Neuronal stem cell (in vitro differentiated cells): ENCODE data around the gene ARHGAP32.

Experiments
- DNase-seq: peaks from one replicate; pipeline ENCODE4 v3.0.0-alpha.2; 2013; ENCODE audit warnings: low spot score
- H2AFZ ChIP-seq: one replicate; pipeline ENCODE4 v1.6.1; 2013; ENCODE audit warnings: mild to moderate bottlenecking, low read length, inconsistent platforms
- H2AK5ac ChIP-seq: 2 replicates; pipeline ENCODE4 v1.6.1; 2013; ENCODE audit warnings: low read depth, mild to moderate bottlenecking, inconsistent platforms, low read length, moderate library complexity, mixed read lengths
- H2BK120ac ChIP-seq: 2 replicates; pipeline ENCODE4 v1.6.1; 2013; ENCODE audit warnings: low read depth, mild to moderate bottlenecking, inconsistent platforms, low read length, moderate library complexity, mixed read lengths
- H2BK12ac ChIP-seq: one replicate; pipeline ENCODE4 v1.6.1; 2013; ENCODE audit warnings: low read length, inconsistent platforms
- H2BK15ac ChIP-seq: 2 replicates; pipeline ENCODE4 v1.6.1; 2013; ENCODE audit warnings: mild to moderate bottlenecking, low read length, inconsistent platforms, mixed read lengths
- H2BK5ac ChIP-seq: one replicate; pipeline ENCODE4 v1.6.1; 2013; ENCODE audit warnings: inconsistent platforms, mild to moderate bottlenecking, low read length, moderate library complexity
- H3K14ac ChIP-seq: one replicate; pipeline ENCODE4 v1.6.1; 2013; ENCODE audit warnings: low read length, inconsistent platforms
- H3K18ac ChIP-seq: 2 replicates; pipeline ENCODE4 v1.6.1; 2013; ENCODE audit warnings: low read length, inconsistent platforms
- H3K23ac ChIP-seq: 2 replicates; pipeline ENCODE4 v1.6.1; 2013; ENCODE audit warnings: low read depth, mild to moderate bottlenecking, mixed read lengths, low read length, inconsistent platforms; ENCODE audit not compliant: poor library complexity
- H3K27ac ChIP-seq: replicated peaks from 3 replicates; pipeline ENCODE4 v1.5.1; 2013; ENCODE audit warnings: low read length, inconsistent platforms
- H3K27me3 ChIP-seq, 3 experiments: 2 replicates each; pipeline ENCODE4 v1.6.1; 2013; ENCODE audit warnings: low read length in 3 of 3, mild to moderate bottlenecking in 2 of 3, inconsistent platforms in 1 of 3, low read depth in 1 of 3, mixed read lengths in 1 of 3, moderate library complexity in 1 of 3; ENCODE audit not compliant: control insufficient read depth in 3 of 3, insufficient read depth in 3 of 3
- H3K36me3 ChIP-seq, 2 donors: replicated peaks in 1 of 2; 2 replicates each; pipeline ENCODE4 v1.6.1; 2013; ENCODE audit warnings: low read length in 2 of 2; ENCODE audit not compliant: control insufficient read depth in 2 of 2, insufficient read depth in 2 of 2
- H3K4ac ChIP-seq: 2 replicates; pipeline ENCODE4 v1.6.1; 2013; ENCODE audit warnings: inconsistent platforms, mild to moderate bottlenecking, low read length, moderate library complexity
- H3K4me1 ChIP-seq, 2 donors: 1 replicate in 1 of 2; 2 replicates in 1 of 2; pipeline ENCODE4 v1.6.1; 2013; ENCODE audit warnings: low read length in 2 of 2, low read depth in 1 of 2; ENCODE audit not compliant: control insufficient read depth in 2 of 2, insufficient read depth in 1 of 2
- H3K4me2 ChIP-seq: one replicate; pipeline ENCODE4 v1.6.1; 2013; ENCODE audit warnings: mild to moderate bottlenecking, low read length, inconsistent platforms; ENCODE audit not compliant: insufficient read depth, poor library complexity, severe bottlenecking
- H3K4me3 ChIP-seq, 2 donors: 2 replicates each; pipeline ENCODE4 v1.5.1; 2013; ENCODE audit warnings: low read length in 2 of 2, mild to moderate bottlenecking in 2 of 2, inconsistent platforms in 1 of 2, moderate library complexity in 1 of 2
- H3K79me1 ChIP-seq: one replicate; pipeline ENCODE4 v1.6.1; 2013; ENCODE audit warnings: low read depth, mild to moderate bottlenecking, inconsistent platforms, low read length, moderate library complexity
- H3K9ac ChIP-seq: one replicate; pipeline ENCODE4 v1.6.1; 2013; ENCODE audit warnings: mild to moderate bottlenecking, low read depth, low read length, inconsistent platforms; ENCODE audit not compliant: poor library complexity
- H3K9me3 ChIP-seq, 2 donors: replicated peaks in 1 of 2; 2 replicates each; pipeline versions ENCODE3 to v1.6.1; 2013; ENCODE audit warnings: low read length in 2 of 2, mild to moderate bottlenecking in 2 of 2, inconsistent platforms in 1 of 2, low read depth in 1 of 2, mixed read lengths in 1 of 2, moderate library complexity in 1 of 2; ENCODE audit not compliant: control insufficient read depth in 2 of 2, insufficient read depth in 1 of 2
- H4K8ac ChIP-seq: one replicate; pipeline ENCODE4 v1.6.1; 2013; ENCODE audit warnings: low read depth, mild to moderate bottlenecking, inconsistent platforms, low read length, moderate library complexity
- H4K91ac ChIP-seq: one replicate; pipeline ENCODE4 v1.6.1; 2013; ENCODE audit warnings: low read length, low read depth, mild to moderate bottlenecking, inconsistent platforms; ENCODE audit not compliant: poor library complexity
- WGBS, 2 donors: extraction: QIAGEN DNeasy Blood & Tissue Kit; methylation state at CpG; one replicate each; pipeline ENCODE4 v1.1.7; 2013; ENCODE audit warnings: missing lambda C conversion rate in 2 of 2, mixed read lengths in 1 of 2; ENCODE audit not compliant: insufficient read length in 2 of 2, insufficient replicate concordance in 1 of 2; ENCODE audit errors: extremely low coverage in 2 of 2; 5-methylcytosine and 5-hydroxymethylcytosine counted together

Gene ARHGAP32

GRCh38 chr11:128947773-128948172, 244.4 kb downstream of the ARHGAP32 start:
- Histone ChIP-seq H4K91ac (no peak overlapping the region), H3K23ac (no peak overlapping the region), H3K4me3 (no peak overlapping the region), H4K8ac (no peak overlapping the region), H3K27me3 (no peaks in the 10 kb centered on the region), H2BK120ac (no peak overlapping the region), H3K79me1 (no peaks in the 10 kb centered on the region), H3K4ac (no peak overlapping the region), H3K36me3 (no peaks in the 10 kb centered on the region), H3K14ac (no peak overlapping the region), H2AFZ (no peak overlapping the region), H2BK5ac (no peak overlapping the region), H2BK12ac (no peak overlapping the region), H3K4me1 (no peaks in the 10 kb centered on the region), H3K4me2 (no peak overlapping the region), H3K9me3 (no peaks in the 10 kb centered on the region), H2AK5ac (no peak overlapping the region), H3K18ac (no peak overlapping the region), H2BK15ac (no peak overlapping the region), H3K27ac (no peak overlapping the region), H3K9ac (no peak overlapping the region)
- no CpG with 5 or more reads among the region's 2 CpGs for WGBS, 2 donors
- no peak for DNase-seq

- H2BK15ac ChIP-seq = no peak overlapping the region
- no CpG with 5 or more reads among the region's 2 CpGs for WGBS, 2 donors
- DNase-seq = no peak
- no peak overlapping the region for H4K91ac ChIP-seq
- H3K4me3 ChIP-seq = no peak overlapping the region
- no peak overlapping the region for H2AK5ac ChIP-seq
- H3K36me3 ChIP-seq = no peaks in the 10 kb centered on the region
- no peak overlapping the region for H2BK12ac ChIP-seq
- no peak overlapping the region for H3K4me2 ChIP-seq
- H3K27ac ChIP-seq = no peak overlapping the region
- H3K9ac ChIP-seq = no peak overlapping the region
- no peak overlapping the region for H3K14ac ChIP-seq
- H3K4ac ChIP-seq = no peak overlapping the region
- H3K9me3 ChIP-seq = no peaks in the 10 kb centered on the region
- H2BK5ac ChIP-seq = no peak overlapping the region
- H2AFZ ChIP-seq = no peak overlapping the region
- no peak overlapping the region for H4K8ac ChIP-seq
- no peaks in the 10 kb centered on the region for H3K4me1 ChIP-seq
- no peaks in the 10 kb centered on the region for H3K27me3 ChIP-seq
- no peak overlapping the region for H3K23ac ChIP-seq
- H2BK120ac ChIP-seq = no peak overlapping the region
- H3K18ac ChIP-seq = no peak overlapping the region
- H3K79me1 ChIP-seq = no peaks in the 10 kb centered on the region
These were observed 245.5 kb downstream of the ARHGAP32 start for GRCh38 chr11:128946648-128947047.

GRCh38 chr11:128943428-128943976, 248.6 kb downstream of the ARHGAP32 start:
- no peak overlapping the region for H3K18ac ChIP-seq
- H2AK5ac ChIP-seq = no peak overlapping the region
- H3K4me2 ChIP-seq = no peak overlapping the region
- H2AFZ ChIP-seq = no peak overlapping the region
- no peaks in the 10 kb centered on the region for H3K36me3 ChIP-seq
- H2BK12ac ChIP-seq = no peak overlapping the region
- peaks cover 0 to 3% of the 10 kb centered on the region in 2 donors for H3K4me1 ChIP-seq
- no peak overlapping the region for H2BK120ac ChIP-seq
- no peak overlapping the region for H4K91ac ChIP-seq
- no peak overlapping the region for H4K8ac ChIP-seq
- no peak overlapping the region for H2BK5ac ChIP-seq
- no peak overlapping the region for H2BK15ac ChIP-seq
- H3K9me3 ChIP-seq = no peaks in the 10 kb centered on the region
- no peak overlapping the region for H3K27ac ChIP-seq
- no peak overlapping the region for H3K9ac ChIP-seq
- H3K27me3 ChIP-seq = no peaks in the 10 kb centered on the region
- H3K4me3 ChIP-seq = no peak overlapping the region
- no peak overlapping the region for H3K23ac ChIP-seq
- DNase-seq = no peak
- no peaks in the 10 kb centered on the region for H3K79me1 ChIP-seq
- no CpG with 5 or more reads among the region's 16 CpGs for WGBS, 2 donors
- H3K4ac ChIP-seq = no peak overlapping the region
- no peak overlapping the region for H3K14ac ChIP-seq

GRCh38 chr11:128942817-128943427, 249.2 kb downstream of the ARHGAP32 start, which contains the start of gene TP53AIP1:
TSS of gene TP53AIP1 (minus strand) at chr11:128942871. CDS start at chr11:128937818, 5,053 bp downstream.
- Histone ChIP-seq H4K8ac (no peak within 1 kb of the TSS), H2BK15ac (peak within 1 kb of the TSS; percentile 21), H3K9ac (peak within 1 kb of the TSS; percentile 3), H3K36me3 (no peaks in the 10 kb centered on the region), H2AK5ac (peak within 1 kb of the TSS; percentile 38), H3K23ac (peak within 1 kb of the TSS; percentile 58), H3K4me3 (no peak within 1 kb of the TSS), H3K79me1 (no peaks in the 10 kb centered on the region), H3K18ac (peak within 1 kb of the TSS; percentile 79), H3K4me1 (peaks cover 0 to 3% of the 10 kb centered on the region in 2 donors), H3K9me3 (no peaks in the 10 kb centered on the region), H2BK5ac (no peak within 1 kb of the TSS), H3K27ac (no peak within 1 kb of the TSS), H3K27me3 (no peaks in the 10 kb centered on the region), H4K91ac (no peak within 1 kb of the TSS), H3K14ac (peak within 1 kb of the TSS; percentile 73), H2BK120ac (peak within 1 kb of the TSS; percentile 57), H3K4ac (no peak within 1 kb of the TSS), H3K4me2 (no peak within 1 kb of the TSS), H2BK12ac (no peak within 1 kb of the TSS), H2AFZ (no peak within 1 kb of the TSS)
- DNase-seq = no peak
- WGBS, 2 donors = no CpG with 5 or more reads among the region's 21 CpGs
